SIG-M5 treated with dmso at 0.1 percent for 504 hours (cell line): Measurements from ENCODE around the gene DLGAP1.

Source experiments
- DNase-seq: peaks from one replicate; lab custom pipeline; 2025; ENCODE audit not compliant: unreplicated experiment; lab: John Stamatoyannopoulos, UW

DLGAP1 gene

GRCh38 chr18:4016391-4017049, 438.6 kb downstream of the DLGAP1 start:
- no peak for DNase-seq

DNA sequence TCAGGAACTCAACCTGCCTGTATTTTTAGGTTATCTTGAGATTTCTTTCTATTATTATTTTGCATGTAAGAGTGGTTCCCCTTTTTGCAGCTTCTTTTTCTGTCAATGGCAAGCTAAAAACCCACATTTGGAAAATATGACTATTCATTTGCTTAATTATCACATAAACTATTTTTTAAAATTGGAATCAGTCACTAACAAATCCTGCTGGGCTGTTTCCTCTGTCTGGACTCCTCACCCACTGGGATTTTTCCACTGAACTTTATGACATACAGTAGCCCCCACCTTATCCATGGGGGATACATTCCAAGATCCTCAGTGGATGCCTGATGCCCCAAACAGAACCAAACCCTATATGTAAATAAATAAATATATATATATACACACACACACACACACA, 447.3 kb downstream of the DLGAP1 start:
- no peak for DNase-seq

- DNase-seq, result no peak
Observed at GRCh38 chr18:4004183-4004829, 450.8 kb downstream of the DLGAP1 start.

GRCh38 chr18:3998698-3999333, 456.3 kb downstream of the DLGAP1 start:
- peak; percentile 22 for DNase-seq

- peak; percentile 48 for DNase-seq
Observed at GRCh38 chr18:3995476-3996102, 459.5 kb downstream of the DLGAP1 start.

DNA sequence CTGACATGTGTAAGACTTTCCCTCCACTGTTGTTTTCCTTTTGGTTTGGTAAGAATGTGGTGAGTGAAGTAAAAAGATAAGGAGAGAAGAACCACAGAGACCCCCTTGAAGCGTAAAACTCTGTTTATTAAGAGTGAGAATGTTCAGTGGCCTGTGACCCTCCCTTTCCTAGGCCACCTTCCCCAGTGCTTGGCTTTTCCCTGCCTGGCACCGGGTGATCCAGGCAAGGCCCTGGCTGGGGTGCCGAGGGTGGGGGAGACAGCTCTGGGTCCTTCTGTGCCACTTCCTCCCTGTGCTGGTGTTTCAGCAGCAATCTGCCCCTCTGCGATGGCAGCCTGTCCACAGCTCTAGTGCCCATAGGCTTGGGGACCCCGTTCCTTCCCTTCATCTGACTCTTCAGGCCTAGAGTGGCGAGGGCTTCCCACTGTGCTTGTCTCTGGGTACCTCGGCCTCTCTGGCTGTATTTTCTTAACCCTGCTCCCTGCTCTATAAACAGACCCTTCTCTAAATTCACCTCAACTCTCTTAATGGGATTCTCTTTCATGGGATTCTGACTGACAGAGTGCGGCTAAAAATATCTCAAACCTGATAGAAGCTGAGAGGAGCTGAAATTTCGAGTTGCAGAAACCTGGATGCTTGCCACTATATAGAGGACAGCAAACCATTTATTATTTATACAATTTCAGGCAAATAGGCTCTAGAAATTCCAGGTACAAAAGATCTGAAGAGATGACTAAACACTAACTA, 461.0 kb downstream of the DLGAP1 start:
- DNase-seq, result no peak

GRCh38 chr18:3985664-3986063, 469.4 kb downstream of the DLGAP1 start:
- DNase-seq, result no peak

- DNase-seq, result no peak
Observed at GRCh38 chr18:3985020-3985419, 470.1 kb downstream of the DLGAP1 start.

GRCh38 chr18:3984163-3984757, 470.8 kb downstream of the DLGAP1 start:
- DNase-seq, result no peak

- no peak for DNase-seq
Observed at GRCh38 chr18:3983351-3983969, 471.6 kb downstream of the DLGAP1 start.

- no peak for DNase-seq
Observed at GRCh38 chr18:3982541-3982940, 472.6 kb downstream of the DLGAP1 start.

DNA sequence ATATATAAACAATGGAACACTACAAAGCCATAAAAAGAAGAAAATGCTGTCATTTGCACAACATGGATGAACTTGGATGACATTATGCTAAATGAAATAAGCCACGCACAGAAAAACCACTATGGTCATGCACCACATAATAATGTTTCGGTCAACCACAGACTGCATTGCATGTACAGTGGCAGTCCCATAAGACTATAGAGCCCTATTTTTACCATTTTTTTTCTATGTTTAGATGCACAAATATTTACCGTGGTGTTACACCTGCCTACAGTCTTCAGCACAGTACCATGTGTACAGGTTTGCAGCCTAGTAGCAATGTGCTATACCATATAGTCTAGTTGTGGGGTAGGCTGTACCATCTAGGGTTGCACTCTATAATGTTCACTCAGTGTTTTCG, 476.1 kb downstream of the DLGAP1 start:
- no peak for DNase-seq

- DNase-seq, result no peak
Observed at GRCh38 chr18:3973191-3973850, 481.8 kb downstream of the DLGAP1 start.

- DNase-seq, result no peak
Observed at GRCh38 chr18:3972291-3972930, 482.7 kb downstream of the DLGAP1 start.

GRCh38 chr18:3970929-3971328, 484.2 kb downstream of the DLGAP1 start:
- DNase-seq, result no peak

- DNase-seq, result no peak
Observed at GRCh38 chr18:3967359-3968180, 487.5 kb downstream of the DLGAP1 start.

DNA sequence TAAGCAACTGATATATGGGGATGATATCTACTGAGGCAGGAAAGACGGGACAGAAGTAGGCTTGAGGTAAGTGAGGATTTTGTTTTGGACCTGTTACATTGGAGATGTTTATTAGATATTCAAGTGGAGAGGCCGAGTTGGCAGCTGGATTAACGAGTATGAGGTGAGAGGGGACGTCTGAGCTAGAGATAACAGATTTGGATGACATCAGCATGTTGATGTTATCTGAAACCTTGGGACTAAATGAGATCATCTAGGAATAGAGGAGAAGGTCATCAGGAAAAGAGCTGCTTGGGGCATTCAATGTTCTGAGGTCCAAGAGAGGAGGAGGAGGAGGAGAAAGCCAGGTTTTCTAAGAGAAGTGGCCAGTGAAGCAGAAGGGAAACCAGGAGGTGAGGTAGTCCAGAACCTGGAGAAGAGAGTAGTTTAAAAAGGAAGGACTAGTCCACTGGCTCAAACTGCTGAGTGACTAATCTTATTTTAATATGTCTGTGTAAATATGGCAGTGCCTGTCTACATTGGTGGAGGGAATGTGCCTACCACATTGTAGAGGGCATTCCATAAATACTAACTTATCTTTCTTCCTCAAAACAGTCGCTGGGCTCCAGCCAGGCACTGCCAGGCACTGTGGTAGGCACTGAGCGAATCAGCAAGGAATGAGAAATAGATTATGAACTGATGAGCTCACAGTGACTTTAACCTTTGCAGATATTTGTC, 488.3 kb downstream of the DLGAP1 start:
- DNase-seq, result no peak

DNA sequence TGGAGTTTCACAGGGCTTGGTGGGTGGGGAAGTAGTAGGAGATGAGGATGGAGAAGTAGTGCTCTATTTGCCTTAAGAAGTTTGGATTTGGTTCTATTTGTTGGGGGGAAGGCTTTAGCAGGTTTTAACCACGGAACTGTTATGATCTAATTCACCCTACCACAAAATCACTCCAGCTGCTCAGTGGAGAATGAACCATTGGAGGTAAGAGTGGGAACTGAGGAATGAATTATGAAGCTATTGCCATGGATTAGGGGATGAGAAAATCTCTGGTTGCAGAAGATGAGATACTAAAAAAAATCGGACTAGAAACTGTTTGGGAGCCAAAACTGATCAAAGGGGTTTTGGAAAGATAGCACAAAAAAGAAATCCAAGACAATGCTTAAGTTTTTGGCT, 488.9 kb downstream of the DLGAP1 start:
- DNase-seq, result no peak
